ENCODE measurements around the gene C12orf43.
A peak's percentile ranks its signal among the peaks of the same experiment; 100 is the strongest.
"Not testable (repeated sequence)": the region's sequence is repeated elsewhere in the genome, so short reads cannot be mapped to it uniquely, and the experiment has no call there.

Gene C12orf43

GRCh38 chr12:121015825-121016766, at the start of gene C12orf43:
Gene C12orf43, minus strand, starts transcription at chr12:121016487. Its CDS starts 13 bp downstream, at chr12:121016474.
- peak; percentile 98 for ATAC-seq
- Mint-ChIP-seq H3K36me3 (peaks cover 35% of the 10 kb centered on the region), H3K9me3 (no peaks in the 10 kb centered on the region), H3K27ac (peak within 1 kb of the TSS; percentile 95), H3K4me3 (peak within 1 kb of the TSS; percentile 94), H3K4me1 (peaks cover 29% of the 10 kb centered on the region)
- DNase-seq (ENCODE audit: low spot score in 2 of 2), result peak; percentile 82 to 95

GRCh38 chr12:121065345-121065744, 49.1 kb upstream of the C12orf43 start:
- Mint-ChIP-seq H3K4me1 (peaks cover 4% of the 10 kb centered on the region), H3K36me3 (no peaks in the 10 kb centered on the region), H3K27ac (peak overlapping the region; percentile 37), H3K4me3 (no peak overlapping the region), H3K9me3 (no peaks in the 10 kb centered on the region)
- no peak for ATAC-seq
- no peak for DNase-seq (ENCODE audit: low spot score in 2 of 2)

GRCh38 chr12:121064586-121064985, 48.3 kb upstream of the C12orf43 start:
- H3K4me3 Mint-ChIP-seq, ATAC-seq, H3K36me3 Mint-ChIP-seq, H3K27ac Mint-ChIP-seq, H3K9me3 Mint-ChIP-seq: not testable (repeated sequence)
- peak in 1 of 2 donors; percentile 2 for DNase-seq (ENCODE audit: low spot score in 2 of 2)
- peaks cover 11% of the 10 kb centered on the region for H3K4me1 Mint-ChIP-seq

- H3K9me3 Mint-ChIP-seq, result no peaks in the 10 kb centered on the region
- no peak overlapping the region for H3K4me3 Mint-ChIP-seq
- DNase-seq (ENCODE audit: low spot score in 2 of 2) (peak in 1 of 2 donors; percentile 18), ATAC-seq (no peak)
- H3K27ac Mint-ChIP-seq, result no peak overlapping the region
- no peaks in the 10 kb centered on the region for H3K36me3 Mint-ChIP-seq
- peaks cover 16% of the 10 kb centered on the region for H3K4me1 Mint-ChIP-seq
Measured at GRCh38 chr12:121064116-121064515, 47.8 kb upstream of the C12orf43 start.

- no peak overlapping the region for H3K4me3 Mint-ChIP-seq
- ATAC-seq, result no peak
- H3K27ac Mint-ChIP-seq, result no peak overlapping the region
- H3K9me3 Mint-ChIP-seq, result no peaks in the 10 kb centered on the region
- H3K36me3 Mint-ChIP-seq, result no peaks in the 10 kb centered on the region
- peak in 1 of 2 donors; percentile 41 for DNase-seq (ENCODE audit: low spot score in 2 of 2)
- peaks cover 18% of the 10 kb centered on the region for H3K4me1 Mint-ChIP-seq
Measured at GRCh38 chr12:121062391-121063045, 46.2 kb upstream of the C12orf43 start.

- ATAC-seq (no peak), DNase-seq (ENCODE audit: low spot score in 2 of 2) (no peak)
- H3K4me1 Mint-ChIP-seq, result peaks cover 18% of the 10 kb centered on the region
- H3K4me3 Mint-ChIP-seq, result no peak overlapping the region
- H3K36me3 Mint-ChIP-seq, result no peaks in the 10 kb centered on the region
- H3K27ac Mint-ChIP-seq, result no peak overlapping the region
- no peaks in the 10 kb centered on the region for H3K9me3 Mint-ChIP-seq
Measured at GRCh38 chr12:121061831-121062230, 45.5 kb upstream of the C12orf43 start.

- Mint-ChIP-seq H3K27ac (peak overlapping the region; percentile 97), H3K36me3 (no peaks in the 10 kb centered on the region), H3K4me3 (peak overlapping the region; percentile 75), H3K9me3 (no peaks in the 10 kb centered on the region), H3K4me1 (peaks cover 18% of the 10 kb centered on the region)
- DNase-seq (ENCODE audit: low spot score in 2 of 2) (peak; percentile 36 to 79), ATAC-seq (peak; percentile 95)
Measured at GRCh38 chr12:121060149-121061001, 44.1 kb upstream of the C12orf43 start.

- ATAC-seq, result no peak
- peak overlapping the region; percentile 97 for H3K27ac Mint-ChIP-seq
- H3K4me1 Mint-ChIP-seq, result peaks cover 18% of the 10 kb centered on the region
- peak overlapping the region; percentile 75 for H3K4me3 Mint-ChIP-seq
- DNase-seq (ENCODE audit: low spot score in 2 of 2), result peak in 1 of 2 donors; percentile 52
- no peaks in the 10 kb centered on the region for H3K36me3 Mint-ChIP-seq
- no peaks in the 10 kb centered on the region for H3K9me3 Mint-ChIP-seq
Measured at GRCh38 chr12:121059031-121059898, 43.0 kb upstream of the C12orf43 start.

GRCh38 chr12:121057794-121058193, 41.5 kb upstream of the C12orf43 start:
- Mint-ChIP-seq H3K36me3 (no peaks in the 10 kb centered on the region), H3K9me3 (no peaks in the 10 kb centered on the region), H3K4me1 (peaks cover 18% of the 10 kb centered on the region), H3K4me3 (no peak overlapping the region), H3K27ac (no peak overlapping the region)
- DNase-seq (ENCODE audit: low spot score in 2 of 2) (peak in 1 of 2 donors; percentile 40), ATAC-seq (no peak)

- H3K9me3 Mint-ChIP-seq, result no peaks in the 10 kb centered on the region
- DNase-seq (ENCODE audit: low spot score in 2 of 2) (peak in 1 of 2 donors; percentile 26), ATAC-seq (no peak)
- no peak overlapping the region for H3K27ac Mint-ChIP-seq
- no peaks in the 10 kb centered on the region for H3K4me1 Mint-ChIP-seq
- H3K36me3 Mint-ChIP-seq, result no peaks in the 10 kb centered on the region
- H3K4me3 Mint-ChIP-seq, result no peak overlapping the region
Measured at GRCh38 chr12:121053706-121054105, 37.4 kb upstream of the C12orf43 start.

- H3K4me1 Mint-ChIP-seq, result peaks cover 9% of the 10 kb centered on the region
- H3K4me3 Mint-ChIP-seq, result no peak overlapping the region
- H3K36me3 Mint-ChIP-seq, result no peaks in the 10 kb centered on the region
- DNase-seq (ENCODE audit: low spot score in 2 of 2), result no peak
- H3K9me3 Mint-ChIP-seq, result no peaks in the 10 kb centered on the region
- no peak overlapping the region for H3K27ac Mint-ChIP-seq
- ATAC-seq, result no peak
Measured at GRCh38 chr12:121050725-121051124, 34.4 kb upstream of the C12orf43 start.

- ATAC-seq, result no peak
- DNase-seq (ENCODE audit: low spot score in 2 of 2), result no peak
- Mint-ChIP-seq H3K9me3 (no peaks in the 10 kb centered on the region), H3K36me3 (no peaks in the 10 kb centered on the region), H3K27ac (peak overlapping the region; percentile 6), H3K4me1 (peaks cover 23% of the 10 kb centered on the region), H3K4me3 (peak overlapping the region; percentile 32)
Measured at GRCh38 chr12:121048442-121048841, 32.2 kb upstream of the C12orf43 start.

- not testable (repeated sequence) for DNase-seq (ENCODE audit: low spot score in 2 of 2); ATAC-seq; H3K36me3 Mint-ChIP-seq; H3K4me3 Mint-ChIP-seq; H3K27ac Mint-ChIP-seq; H3K9me3 Mint-ChIP-seq
- H3K4me1 Mint-ChIP-seq, result peaks cover 23% of the 10 kb centered on the region
Measured at GRCh38 chr12:121047400-121047799, 31.1 kb upstream of the C12orf43 start.

- DNase-seq (ENCODE audit: low spot score in 2 of 2) (no peak), ATAC-seq (no peak)
- Mint-ChIP-seq H3K4me3 (no peak overlapping the region), H3K4me1 (peaks cover 42% of the 10 kb centered on the region), H3K27ac (peak overlapping the region; percentile 11), H3K36me3 (no peaks in the 10 kb centered on the region), H3K9me3 (no peaks in the 10 kb centered on the region)
Measured at GRCh38 chr12:121043067-121043466, 26.8 kb upstream of the C12orf43 start.
